Spleen (tissue), 11 donors: Measurements from ENCODE around the gene DCHS2. TPM values are rescaled to one million over a fixed set of nuclear protein-coding genes. Genes with fewer than 3 reads are reported as not detected.

ENCODE experiments used
- DNase-seq: peaks from one replicate; pipeline ENCODE4 v3.0.0-alpha.2; 2020
- H3K27ac ChIP-seq, 8 donors: fragments of 200-600 bp; sonication (generic) in 7 of 8; 1 replicate in 4 of 8; 2 replicates in 4 of 8; pipeline versions ENCODE4 v1.5.0 to v1.8.0; 2016 to 2021; ENCODE audit warnings: inconsistent platforms in 4 of 8, mild to moderate bottlenecking in 4 of 8, moderate library complexity in 1 of 8
- H3K27me3 ChIP-seq, 7 donors: fragments of 200-600 bp; sonication (generic) in 6 of 7; replicated peaks in 1 of 7; 1 replicate in 4 of 7; 2 replicates in 3 of 7; pipeline versions ENCODE4 v1.5.0 to v1.8.0; 2016 to 2021; ENCODE audit warnings: inconsistent platforms in 3 of 7, mild to moderate bottlenecking in 1 of 7
- H3K36me3 ChIP-seq, 6 donors: fragments of 200-600 bp; sonication (generic) in 5 of 6; 1 replicate in 4 of 6; 2 replicates in 2 of 6; pipeline versions ENCODE4 v1.5.0 to v1.8.0; 2016 to 2021; ENCODE audit warnings: inconsistent platforms in 2 of 6
- H3K4me1 ChIP-seq, 6 donors: fragments of 200-600 bp; sonication (generic) in 5 of 6; 1 replicate in 3 of 6; 2 replicates in 3 of 6; pipeline versions ENCODE4 v1.5.0 to v1.8.0; 2016 to 2021; ENCODE audit warnings: inconsistent platforms in 3 of 6
- H3K4me3 ChIP-seq, 8 donors: fragments of 200-600 bp; sonication (generic) in 7 of 8; 1 replicate in 4 of 8; 2 replicates in 4 of 8; pipeline versions ENCODE4 v1.5.0 to v1.8.0; 2016 to 2021; ENCODE audit warnings: inconsistent platforms in 4 of 8, mild to moderate bottlenecking in 4 of 8, moderate library complexity in 2 of 8
- H3K9me3 ChIP-seq, 8 donors: fragments of 200-600 bp; sonication (generic) in 7 of 8; 1 replicate in 4 of 8; 2 replicates in 4 of 8; pipeline versions ENCODE4 v1.5.0 to v1.8.0; 2016 to 2021; ENCODE audit warnings: inconsistent platforms in 4 of 8
- CTCF ChIP-seq, 11 experiments: fragments of 200-600 bp in 7 of 11; fragments of 450-650 bp in 4 of 11; sonication (generic) in 4 of 11; IDR thresholded peaks in 8 of 11; conservative IDR thresholded peaks in 3 of 11; 1 replicate in 7 of 11; 2 replicates in 4 of 11; pipeline versions ENCODE4 v1.4.0 to v1.8.0; 2016 to 2021; ENCODE audit warnings: antibody characterized with exemption in 11 of 11, inconsistent platforms in 4 of 11, mild to moderate bottlenecking in 1 of 11
- POLR2A ChIP-seq, 3 donors: fragments of 450-650 bp; IDR thresholded peaks; one replicate each; pipeline ENCODE4 v1.5.1; 2017; ENCODE audit warnings: antibody characterized with exemption in 3 of 3, mild to moderate bottlenecking in 1 of 3
- POLR2AphosphoS5 ChIP-seq, 3 donors: sonication (generic); formaldehyde crosslinking; IDR thresholded peaks; one replicate each; pipeline ENCODE4 v1.5.1; 2017; ENCODE audit warnings: antibody characterized with exemption in 3 of 3
- WGBS, 5 donors: extraction: QIAGEN DNeasy Blood & Tissue Kit in 3 of 5; methylation state at CpG; one replicate each; pipeline versions ENCODE4 v1.1.5 to v1.1.7; 2013 to 2018; 5-methylcytosine and 5-hydroxymethylcytosine counted together
- intact Hi-C: fragments of 100-400 bp; cut with DNase I; formaldehyde crosslinking; loops from one replicate; pipeline ENCODE4 v1.15.0; 2023; ENCODE audit warnings: low total_unique reads
- polyA plus RNA-seq, 3 donors: library from polyadenylated mRNA; stranded (reverse); fragments of 200-250 nt; gene quantifications; one replicate each; pipeline ENCODE4 v1.2.1, GENCODE V29; 2013
- total RNA-seq, 7 donors: library from RNA; depleted of rRNA in 3 of 7; stranded (reverse); fragments of >200 nt in 3 of 7; fragmentation: NEBNext Ultra II Directional in 4 of 7; extraction: Animal tissue kit (Norgen Biotek cat#: 25700) in 4 of 7; gene quantifications; one replicate each; pipeline versions ENCODE4 v1.1.0 to v1.2.1, GENCODE V29; 2016 to 2021
- donor health status: healthy with polysubstance abuse.
- donor health status: DM: no; HTN: no; CAD: no; lungs with moderate emphysema.
- donor health status: DM: no; HTN: no; CAD: no.
- donor health status: Bipolar disorder and iron deficiency.
- donor health status: healthy.
- donor health status: DM: no; HTN: no; CAD: no.
- donor health status: DM: yes; HTN: yes; CAD: no.

The DCHS2 gene
- total and polyA plus RNA-seq, 10 donors, result under 0.01 to 0.55 (median 0.05) TPM; not detected in 1

DNA sequence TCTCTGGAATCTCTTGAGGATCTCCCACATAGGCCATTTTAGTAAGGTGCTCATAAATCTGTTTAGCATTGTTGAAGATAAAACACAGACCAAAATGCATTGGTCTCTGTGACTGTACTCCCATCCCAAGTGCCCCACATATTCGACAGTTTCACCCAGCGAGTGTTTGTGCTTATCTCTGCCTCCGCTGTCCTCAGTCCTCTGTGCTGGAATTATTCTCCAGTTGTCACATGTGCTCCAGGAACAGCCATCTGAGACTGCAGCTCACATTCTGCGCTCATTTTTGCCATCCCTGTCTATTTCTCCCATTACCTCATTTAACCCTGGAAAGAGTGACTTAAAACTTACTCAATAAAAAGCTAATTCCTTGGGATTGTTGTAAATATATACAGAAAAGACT is 27.6 kb upstream of the DCHS2 start:
- intact Hi-C loops, result loop anchor here (10.0 kb wide), 1 partner anchor 194 kb away; no protein-coding TSS in a partner anchor
- Histone ChIP-seq H3K4me3 (no peak overlapping the region), H3K27ac (no peak overlapping the region), H3K9me3 (no peaks in the 10 kb centered on the region), H3K27me3 (peaks cover 0 to 23% (median 0%) of the 10 kb centered on the region in 7 donors), H3K36me3 (no peaks in the 10 kb centered on the region), H3K4me1 (no peaks in the 10 kb centered on the region)
- no peak for DNase-seq
- TF ChIP-seq CTCF (IDR thresholded peaks at IDR 0.05 in 8 of 11, conservative IDR thresholded peaks at IDR 0.05 in 3 of 11) (no peak), POLR2AphosphoS5 (IDR thresholded peaks at IDR 0.05) (no peak), POLR2A (IDR thresholded peaks at IDR 0.05) (no peak)
- WGBS, 5 donors, result 79 to 89% (median 86%) methylated on average over 4 of the region's 4 CpGs

DNA sequence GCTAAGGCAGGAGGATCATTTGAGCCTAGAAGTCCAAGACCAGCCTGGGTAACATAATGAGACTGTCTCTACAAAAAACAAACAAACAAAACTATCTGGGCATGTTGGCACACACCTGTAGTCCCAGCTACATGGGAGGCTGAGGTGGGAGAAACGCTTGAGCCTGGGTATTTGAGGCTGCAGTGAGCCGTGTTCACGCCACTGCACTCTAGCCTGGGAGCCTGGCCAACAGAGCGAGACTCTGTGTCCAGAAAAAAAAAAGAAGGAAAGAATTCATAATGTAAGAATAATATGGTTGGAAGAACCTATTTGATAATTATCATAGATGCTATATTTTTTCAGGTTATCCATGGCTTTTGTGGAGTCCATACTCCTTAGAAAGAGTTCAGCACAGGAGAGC is 26.0 kb upstream of the DCHS2 start:
- no peak for DNase-seq
- intact Hi-C loops, result loop anchor here (10.0 kb wide), 1 partner anchor 193 kb away; no protein-coding TSS in a partner anchor
- H3K27me3 ChIP-seq, result peaks cover 0 to 23% (median 0%) of the 10 kb centered on the region in 7 donors
- 85 to 92% (median 85%) methylated on average over 4 of the region's 4 CpGs for WGBS, 5 donors
- TF ChIP-seq POLR2AphosphoS5 (IDR thresholded peaks at IDR 0.05) (no peak), CTCF (IDR thresholded peaks at IDR 0.05 in 8 of 11, conservative IDR thresholded peaks at IDR 0.05 in 3 of 11) (no peak)
- no peaks in the 10 kb centered on the region for H3K9me3 ChIP-seq
- H3K4me1 ChIP-seq, result no peaks in the 10 kb centered on the region
- H3K27ac ChIP-seq, result no peak overlapping the region
- no peak overlapping the region for H3K4me3 ChIP-seq
- no peaks in the 10 kb centered on the region for H3K36me3 ChIP-seq

- Histone ChIP-seq H3K4me1 (no peaks in the 10 kb centered on the region), H3K4me3 (no peak overlapping the region), H3K36me3 (no peaks in the 10 kb centered on the region), H3K9me3 (no peaks in the 10 kb centered on the region), H3K27ac (no peak overlapping the region), H3K27me3 (peaks cover 0 to 23% (median 0%) of the 10 kb centered on the region in 7 donors)
- no peak for DNase-seq
- intact Hi-C loops, result loop anchor here (10.0 kb wide), 1 partner anchor 192 kb away; no protein-coding TSS in a partner anchor
- TF ChIP-seq POLR2AphosphoS5 (IDR thresholded peaks at IDR 0.05) (no peak), POLR2A (IDR thresholded peaks at IDR 0.05) (no peak), CTCF (IDR thresholded peaks at IDR 0.05 in 8 of 11, conservative IDR thresholded peaks at IDR 0.05 in 3 of 11) (no peak)
- WGBS, 5 donors, result 0 to 21% (median 5%) methylated on average over 1 of the region's 1 CpG
These were observed 24.9 kb upstream of the DCHS2 start for GRCh38 chr4:154516318-154517029.

DNA sequence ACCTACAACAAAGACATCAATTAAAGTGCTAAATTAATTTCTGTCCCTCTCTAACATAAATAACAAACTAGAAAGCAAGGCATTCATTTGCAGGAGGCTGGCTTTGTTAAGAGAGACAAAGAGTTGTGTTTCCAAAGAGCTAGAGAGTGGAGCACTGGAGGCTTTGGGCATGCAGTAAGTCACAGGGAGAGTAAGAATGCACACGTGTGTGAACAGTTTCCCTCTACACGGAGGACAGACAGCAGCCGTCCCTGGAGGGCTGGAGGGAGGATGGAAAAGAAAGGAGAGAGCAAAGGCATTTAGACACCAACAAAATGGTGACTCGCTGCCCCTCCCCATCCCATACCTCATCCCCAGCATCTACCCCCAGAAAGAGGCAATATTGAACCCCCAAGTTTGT is 20.4 kb upstream of the DCHS2 start:
- Histone ChIP-seq H3K27me3 (peaks cover 0 to 15% (median 0%) of the 10 kb centered on the region in 7 donors), H3K9me3 (no peaks in the 10 kb centered on the region), H3K36me3 (no peaks in the 10 kb centered on the region), H3K4me1 (no peaks in the 10 kb centered on the region), H3K27ac (no peak overlapping the region), H3K4me3 (no peak overlapping the region)
- 70 to 91% (median 75%) methylated on average over 4 of the region's 4 CpGs for WGBS, 5 donors
- no peak for DNase-seq
- intact Hi-C loops, result loop anchor here (10.0 kb wide), 1 partner anchor 187 kb away; no protein-coding TSS in a partner anchor
- TF ChIP-seq CTCF (IDR thresholded peaks at IDR 0.05 in 8 of 11, conservative IDR thresholded peaks at IDR 0.05 in 3 of 11) (no peak), POLR2A (IDR thresholded peaks at IDR 0.05) (no peak), POLR2AphosphoS5 (IDR thresholded peaks at IDR 0.05) (no peak)
